ENCODE data around the gene ADGRB2. TPM values are rescaled to one million over a fixed set of nuclear protein-coding genes. Genes with fewer than 3 reads are reported as not detected.

The ADGRB2 gene
- total RNA-seq, 1 donor from 2014 or later: 14.2 TPM

GRCh38 chr1:31696242-31696641 is 67.9 kb downstream of the ADGRB2 start:
- peaks cover 3% of the 10 kb centered on the region for H3K27me3 Mint-ChIP-seq
- TF ChIP-seq CTCF (conservative IDR thresholded peaks at IDR 0.05): no peak
- H3K4me1 Mint-ChIP-seq (ENCODE audit: unreplicated experiment): peaks cover 32% of the 10 kb centered on the region
- no peak for DNase-seq (ENCODE audit: extremely low spot score, unreplicated experiment)
- H3K36me3 Mint-ChIP-seq: no peaks in the 10 kb centered on the region
- H3K9me3 Mint-ChIP-seq: no peaks in the 10 kb centered on the region
- H3K4me3 Mint-ChIP-seq: no peak overlapping the region
- H3K27ac Mint-ChIP-seq: no peak overlapping the region

- no peak overlapping the region for H3K4me3 Mint-ChIP-seq
- H3K36me3 Mint-ChIP-seq: no peaks in the 10 kb centered on the region
- H3K27ac Mint-ChIP-seq: no peak overlapping the region
- no peak for DNase-seq (ENCODE audit: extremely low spot score, unreplicated experiment)
- H3K4me1 Mint-ChIP-seq (ENCODE audit: unreplicated experiment): peaks cover 23% of the 10 kb centered on the region
- H3K27me3 Mint-ChIP-seq: peaks cover 3% of the 10 kb centered on the region
- no peak for TF ChIP-seq CTCF (conservative IDR thresholded peaks at IDR 0.05)
- H3K9me3 Mint-ChIP-seq: no peaks in the 10 kb centered on the region
Observed at GRCh38 chr1:31695327-31695726, 68.8 kb downstream of the ADGRB2 start.

- Mint-ChIP-seq H3K9me3 (no peaks in the 10 kb centered on the region), H3K27me3 (peaks cover 3% of the 10 kb centered on the region), H3K36me3 (no peaks in the 10 kb centered on the region), H3K4me3 (no peak overlapping the region), H3K27ac (no peak overlapping the region), H3K4me1 (ENCODE audit: unreplicated experiment) (peaks cover 21% of the 10 kb centered on the region)
- DNase-seq (ENCODE audit: extremely low spot score, unreplicated experiment): no peak
- TF ChIP-seq CTCF (conservative IDR thresholded peaks at IDR 0.05): no peak
Observed at GRCh38 chr1:31694964-31695313, 69.2 kb downstream of the ADGRB2 start.

GRCh38 chr1:31694069-31694963 is 69.8 kb downstream of the ADGRB2 start:
- Mint-ChIP-seq H3K4me1 (ENCODE audit: unreplicated experiment) (peaks cover 16% of the 10 kb centered on the region), H3K27ac (no peak overlapping the region)

GRCh38 chr1:31693231-31693630 is 70.9 kb downstream of the ADGRB2 start:
- Mint-ChIP-seq H3K9me3 (no peaks in the 10 kb centered on the region), H3K4me1 (ENCODE audit: unreplicated experiment) (peaks cover 12% of the 10 kb centered on the region), H3K27ac (no peak overlapping the region), H3K4me3 (no peak overlapping the region), H3K27me3 (peaks cover 3% of the 10 kb centered on the region), H3K36me3 (no peaks in the 10 kb centered on the region)
- no peak for TF ChIP-seq CTCF (conservative IDR thresholded peaks at IDR 0.05)
- DNase-seq (ENCODE audit: extremely low spot score, unreplicated experiment): no peak

More at GRCh38 chr1:31694069-31694963, 69.8 kb downstream of the ADGRB2 start:
- Mint-ChIP-seq H3K36me3 (no peaks in the 10 kb centered on the region), H3K4me3 (no peak overlapping the region), H3K27me3 (peaks cover 3% of the 10 kb centered on the region), H3K9me3 (no peaks in the 10 kb centered on the region)
- no peak for TF ChIP-seq CTCF (conservative IDR thresholded peaks at IDR 0.05)
- no peak for DNase-seq (ENCODE audit: extremely low spot score, unreplicated experiment)

Measured in type B pancreatic cell (in vitro differentiated cells).